ENCODE measurements around the gene ZNF385D.

The ZNF385D gene

GRCh38 chr3:21464746-21465145, 286.3 kb downstream of the ZNF385D start:
- no peak for FAIRE-seq
- no peak for DNase-seq (ENCODE audit: insufficient read length, low spot score)

- no peak for FAIRE-seq
Observed at GRCh38 chr3:21463319-21463718, 287.7 kb downstream of the ZNF385D start.

GRCh38 chr3:21462141-21462540, 288.9 kb downstream of the ZNF385D start:
- FAIRE-seq (no peak), DNase-seq (ENCODE audit: insufficient read length, low spot score) (no peak)

More at GRCh38 chr3:21463319-21463718, 287.7 kb downstream of the ZNF385D start:
- no peak for DNase-seq (ENCODE audit: insufficient read length, low spot score)

- DNase-seq (ENCODE audit: insufficient read length, low spot score) (no peak), FAIRE-seq (no peak)
Observed at GRCh38 chr3:21457084-21457483, 293.9 kb downstream of the ZNF385D start.

GRCh38 chr3:21449738-21450137, 301.3 kb downstream of the ZNF385D start:
- DNase-seq (ENCODE audit: insufficient read length, low spot score) (no peak), FAIRE-seq (no peak)

- no peak for FAIRE-seq
- no peak for DNase-seq (ENCODE audit: insufficient read length, low spot score)
Observed at GRCh38 chr3:21447476-21448151, 303.4 kb downstream of the ZNF385D start.

GRCh38 chr3:21446945-21447475, 304.0 kb downstream of the ZNF385D start:
- FAIRE-seq (no peak), DNase-seq (ENCODE audit: insufficient read length, low spot score) (no peak)

- FAIRE-seq (no peak), DNase-seq (ENCODE audit: insufficient read length, low spot score) (no peak)
Observed at GRCh38 chr3:21446027-21446426, 305.0 kb downstream of the ZNF385D start.

GRCh38 chr3:21441821-21442220, 309.2 kb downstream of the ZNF385D start:
- DNase-seq (ENCODE audit: insufficient read length, low spot score) (no peak), FAIRE-seq (no peak)

- DNase-seq (ENCODE audit: insufficient read length, low spot score): no peak
- FAIRE-seq: no peak
Observed at GRCh38 chr3:21436835-21437234, 314.2 kb downstream of the ZNF385D start.

- peak; percentile 10 for DNase-seq (ENCODE audit: insufficient read length, low spot score)
- FAIRE-seq: no peak
Observed at GRCh38 chr3:21435871-21436270, 315.1 kb downstream of the ZNF385D start.

GRCh38 chr3:21434310-21434709, 316.7 kb downstream of the ZNF385D start:
- no peak for FAIRE-seq

GRCh38 chr3:21433751-21434150, 317.3 kb downstream of the ZNF385D start:
- no peak for DNase-seq (ENCODE audit: insufficient read length, low spot score)
- no peak for FAIRE-seq

More at GRCh38 chr3:21434310-21434709, 316.7 kb downstream of the ZNF385D start:
- DNase-seq (ENCODE audit: insufficient read length, low spot score): no peak

- FAIRE-seq (no peak), DNase-seq (ENCODE audit: insufficient read length, low spot score) (no peak)
Observed at GRCh38 chr3:21426920-21427319, 324.1 kb downstream of the ZNF385D start.

GRCh38 chr3:21425715-21426114, 325.3 kb downstream of the ZNF385D start:
- FAIRE-seq (no peak), DNase-seq (ENCODE audit: insufficient read length, low spot score) (no peak)

- DNase-seq (ENCODE audit: insufficient read length, low spot score) (no peak), FAIRE-seq (no peak)
Observed at GRCh38 chr3:21421096-21421495, 329.9 kb downstream of the ZNF385D start.

- FAIRE-seq: no peak
- no peak for DNase-seq (ENCODE audit: insufficient read length, low spot score)
Observed at GRCh38 chr3:21417991-21418390, 333.0 kb downstream of the ZNF385D start.

- DNase-seq (ENCODE audit: insufficient read length, low spot score) (no peak), FAIRE-seq (no peak)
Observed at GRCh38 chr3:21414506-21414905, 336.5 kb downstream of the ZNF385D start.

- no peak for DNase-seq (ENCODE audit: insufficient read length, low spot score)
- FAIRE-seq: no peak
Observed at GRCh38 chr3:21411058-21411457, 340.0 kb downstream of the ZNF385D start.

- FAIRE-seq: no peak
- no peak for DNase-seq (ENCODE audit: insufficient read length, low spot score)
Observed at GRCh38 chr3:21409401-21409800, 341.6 kb downstream of the ZNF385D start.

GRCh38 chr3:21407743-21408142, 343.3 kb downstream of the ZNF385D start:
- DNase-seq (ENCODE audit: insufficient read length, low spot score): no peak
- FAIRE-seq: no peak
